H9 (cell line): ENCODE measurements around the gene SUFU. TPM values are rescaled to one million over a fixed set of nuclear protein-coding genes. Genes with fewer than 3 reads are reported as not detected.

Experiments used
- DNase-seq: peaks from one replicate; pipeline ENCODE4 v3.0.0-alpha.2; 2017
- H2AFZ ChIP-seq: one replicate; pipeline ENCODE4 v1.6.1; 2013; ENCODE audit warnings: mild to moderate bottlenecking, low read length, control low read depth, moderate library complexity
- H2AK5ac ChIP-seq: 2 replicates; pipeline ENCODE4 v1.6.1; 2013; ENCODE audit warnings: low read length, control low read depth, mixed read lengths; ENCODE audit not compliant: insufficient read length
- H2BK120ac ChIP-seq: one replicate; pipeline ENCODE4 v1.6.1; 2013; ENCODE audit warnings: low read depth, mild to moderate bottlenecking, low read length, control low read depth, inconsistent platforms; ENCODE audit not compliant: poor library complexity, severe bottlenecking
- H2BK12ac ChIP-seq: 2 replicates; pipeline ENCODE4 v1.6.1; 2013; ENCODE audit warnings: low read length, control low read depth, mixed read lengths, low read depth; ENCODE audit not compliant: insufficient read length
- H2BK15ac ChIP-seq: 2 replicates; pipeline ENCODE4 v1.6.1; 2013; ENCODE audit warnings: low read depth, low read length, control low read depth
- H2BK20ac ChIP-seq: one replicate; pipeline ENCODE4 v1.6.1; 2013; ENCODE audit warnings: low read depth, mild to moderate bottlenecking, low read length, control low read depth, inconsistent platforms; ENCODE audit not compliant: poor library complexity, severe bottlenecking
- H2BK5ac ChIP-seq: 2 replicates; pipeline ENCODE4 v1.6.1; 2013; ENCODE audit warnings: low read length, control low read depth, mixed read lengths; ENCODE audit not compliant: insufficient read length
- H3K14ac ChIP-seq: 2 replicates; pipeline ENCODE4 v1.6.1; 2013; ENCODE audit warnings: low read length, control low read depth; ENCODE audit not compliant: insufficient read depth
- H3K18ac ChIP-seq: 2 replicates; pipeline ENCODE4 v1.6.1; 2013; ENCODE audit warnings: low read depth, mild to moderate bottlenecking, mixed read lengths, low read length, control low read depth; ENCODE audit not compliant: insufficient read length
- H3K23ac ChIP-seq: 2 replicates; pipeline ENCODE4 v1.6.1; 2013; ENCODE audit warnings: low read length, control low read depth, mixed read lengths, low read depth; ENCODE audit not compliant: insufficient read length
- H3K23me2 ChIP-seq: 2 replicates; pipeline ENCODE4 v1.6.1; 2013; ENCODE audit warnings: low read depth, mild to moderate bottlenecking, mixed read lengths, low read length, control low read depth; ENCODE audit not compliant: insufficient read length, poor library complexity, severe bottlenecking
- H3K27ac ChIP-seq: 2 replicates; pipeline ENCODE4 v1.5.1; 2013; ENCODE audit warnings: low read length, control low read depth, mixed read lengths, low read depth; ENCODE audit not compliant: insufficient read length
- H3K27me3 ChIP-seq: 2 replicates; pipeline ENCODE4 v1.6.1; 2013; ENCODE audit warnings: low read length, control low read depth, inconsistent platforms; ENCODE audit not compliant: insufficient read depth
- H3K4ac ChIP-seq: 2 replicates; pipeline ENCODE4 v1.6.1; 2013; ENCODE audit warnings: low read depth, mild to moderate bottlenecking, control low read depth, inconsistent platforms, low read length, moderate library complexity
- H3K4me1 ChIP-seq: 2 replicates; pipeline ENCODE4 v1.6.1; 2013; ENCODE audit warnings: low read length, control low read depth, inconsistent platforms; ENCODE audit not compliant: insufficient read depth
- H3K4me2 ChIP-seq: 2 replicates; pipeline ENCODE4 v1.6.1; 2013; ENCODE audit warnings: low read length, control low read depth, mixed read lengths; ENCODE audit not compliant: insufficient read length, insufficient read depth
- H3K56ac ChIP-seq: 2 replicates; pipeline ENCODE4 v1.6.1; 2013; ENCODE audit warnings: low read depth, mild to moderate bottlenecking, mixed read lengths, low read length, control low read depth; ENCODE audit not compliant: insufficient read length
- H3K79me1 ChIP-seq: 2 replicates; pipeline ENCODE4 v1.6.1; 2013; ENCODE audit warnings: low read depth, mild to moderate bottlenecking, moderate library complexity, low read length, control low read depth, inconsistent platforms; ENCODE audit not compliant: insufficient read depth, poor library complexity, severe bottlenecking
- H3K79me2 ChIP-seq: 2 replicates; pipeline ENCODE4 v1.6.1; 2013; ENCODE audit warnings: low read length, control low read depth, inconsistent platforms; ENCODE audit not compliant: insufficient read depth
- H3K9ac ChIP-seq: 2 replicates; pipeline ENCODE4 v1.6.1; 2013; ENCODE audit warnings: low read length, control low read depth, mixed read lengths; ENCODE audit not compliant: insufficient read length; ENCODE audit errors: extremely low read depth
- H3K9me3 ChIP-seq: one replicate; pipeline ENCODE4 v1.6.1; 2013; ENCODE audit warnings: low read depth, low read length, inconsistent platforms; ENCODE audit not compliant: control insufficient read depth
- H3T11ph ChIP-seq: one replicate; pipeline ENCODE4 v1.6.1; 2013; ENCODE audit warnings: mild to moderate bottlenecking, low read length, control low read depth, inconsistent platforms
- H4K20me1 ChIP-seq: one replicate; pipeline ENCODE4 v1.6.1; 2013; ENCODE audit not compliant: control insufficient read depth, insufficient read length, insufficient read depth
- H4K5ac ChIP-seq: 2 replicates; pipeline ENCODE4 v1.6.1; 2013; ENCODE audit warnings: low read depth, mild to moderate bottlenecking, mixed read lengths, low read length, control low read depth; ENCODE audit not compliant: insufficient read length
- H4K8ac ChIP-seq: replicated peaks from 2 replicates; pipeline ENCODE4 v1.6.1; 2013; ENCODE audit warnings: low read length, control low read depth, mixed read lengths, low read depth; ENCODE audit not compliant: insufficient read length
- H4K91ac ChIP-seq: 2 replicates; pipeline ENCODE4 v1.6.1; 2013; ENCODE audit warnings: low read depth, mild to moderate bottlenecking, moderate library complexity, mixed read lengths, low read length, control low read depth; ENCODE audit not compliant: insufficient read length
- H3K27ac Mint-ChIP-seq, 3 experiments: 2 replicates in 2 of 3; 3 replicates in 1 of 3; pipeline ENCODE4 v1.8.0; 2020 to 2021; ENCODE audit warnings: mixed read lengths in 3 of 3, mild to moderate bottlenecking in 1 of 3, moderate library complexity in 1 of 3
- H3K27me3 Mint-ChIP-seq: 2 replicates; pipeline ENCODE4 v1.8.0; 2021; ENCODE audit warnings: low read depth, mild to moderate bottlenecking, moderate library complexity, mixed read lengths
- H3K36me3 Mint-ChIP-seq, 3 experiments: 2 replicates in 2 of 3; 3 replicates in 1 of 3; pipeline ENCODE4 v1.8.0; 2020 to 2021; ENCODE audit warnings: low read depth in 3 of 3, mixed read lengths in 3 of 3; ENCODE audit not compliant: insufficient read depth in 1 of 3
- H3K4me1 Mint-ChIP-seq, 2 experiments: 2 replicates each; pipeline ENCODE4 v1.8.0; 2020; ENCODE audit warnings: mixed read lengths in 2 of 2
- H3K4me3 Mint-ChIP-seq, 2 experiments: 2 replicates in 1 of 2; 3 replicates in 1 of 2; pipeline ENCODE4 v1.8.0; 2020 to 2021; ENCODE audit warnings: mild to moderate bottlenecking in 2 of 2, mixed read lengths in 2 of 2, moderate library complexity in 1 of 2
- H3K9me3 Mint-ChIP-seq, 2 experiments: 2 replicates in 1 of 2; 3 replicates in 1 of 2; pipeline ENCODE4 v1.8.0; 2020; ENCODE audit warnings: mild to moderate bottlenecking in 2 of 2, mixed read lengths in 2 of 2, moderate library complexity in 1 of 2
- CTCF ChIP-seq: fragments of 200-600 bp; sonication (generic); conservative IDR thresholded peaks from 3 replicates; pipeline ENCODE4 v1.8.0; 2021; ENCODE audit warnings: antibody characterized with exemption, mild to moderate bottlenecking
- WGBS: extraction: QIAGEN DNeasy Blood & Tissue Kit; methylation state at CpG from one replicate; pipeline ENCODE4 v1.1.7; 2013; ENCODE audit warnings: missing lambda C conversion rate, low lambda C conversion rate, mixed read lengths; ENCODE audit not compliant: insufficient read length; ENCODE audit errors: extremely low coverage; 5-methylcytosine and 5-hydroxymethylcytosine counted together
- total RNA-seq: library from RNA; stranded (reverse); gene quantifications from 2 replicates; pipeline ENCODE4 v1.2.1, GENCODE V29; 2021

The SUFU gene
- total RNA-seq, 1 experiment from 2014 or later, result 9.5 TPM

GRCh38 chr10:102507521-102507920, 3.7 kb downstream of the SUFU start:
- H2BK20ac ChIP-seq, result no peak overlapping the region
- Mint-ChIP-seq H3K4me3 (no peak overlapping the region), H3K27me3 (peaks cover 33% of the 10 kb centered on the region), H3K36me3 (peaks cover 7 to 36% (median 29%) of the 10 kb centered on the region in 3 experiments), H3K4me1 (peaks cover 8 to 9% of the 10 kb centered on the region in 2 experiments), H3K9me3 (no peaks in the 10 kb centered on the region; a peak in 1 of 5 replicates), H3K27ac (no peak overlapping the region)
- H3K4me1 ChIP-seq, result no peaks in the 10 kb centered on the region
- H3K79me2 ChIP-seq, result no peaks in the 10 kb centered on the region
- H3K23me2 ChIP-seq, result no peaks in the 10 kb centered on the region
- H2AK5ac ChIP-seq, result no peak overlapping the region
- no CpG with 5 or more reads among the region's 3 CpGs for WGBS
- no peak overlapping the region for H3K18ac ChIP-seq
- no peak overlapping the region for H3K56ac ChIP-seq
- no peak overlapping the region for H3K9ac ChIP-seq
- H4K8ac ChIP-seq, result no peak overlapping the region
- no peak overlapping the region for H3K4ac ChIP-seq
- H4K20me1 ChIP-seq, result no peaks in the 10 kb centered on the region
- no peak overlapping the region for H3K23ac ChIP-seq
- no peak overlapping the region for H2AFZ ChIP-seq
- H2BK120ac ChIP-seq, result no peak overlapping the region
- H3K27me3 ChIP-seq, result peaks cover 4% of the 10 kb centered on the region; the same call in 1 of the 2 replicates
- TF ChIP-seq CTCF, result no peak
- H2BK15ac ChIP-seq, result no peak overlapping the region
- no peak overlapping the region for H4K5ac ChIP-seq
- H3K14ac ChIP-seq, result no peak overlapping the region
- no peaks in the 10 kb centered on the region for H3K79me1 ChIP-seq
- H3K9me3 ChIP-seq, result no peaks in the 10 kb centered on the region
- H3K27ac ChIP-seq, result no peak overlapping the region
- H2BK12ac ChIP-seq, result no peak overlapping the region
- H4K91ac ChIP-seq, result no peak overlapping the region
- no peak for DNase-seq
- no peak overlapping the region for H2BK5ac ChIP-seq
- H3K4me2 ChIP-seq, result no peak overlapping the region
- H3T11ph ChIP-seq, result no peak overlapping the region
